HG03571 (cell line): ENCODE results near the gene KCTD16.

Source experiments
- ATAC-seq: cut with Tn5 transposase; IDR thresholded peaks from one replicate; pipeline ENCODE4 v1.9.1; 2021; ENCODE audit not compliant: unreplicated experiment

Gene KCTD16

GRCh38 chr5:144206141-144206540, 35.5 kb downstream of the KCTD16 start:
- ATAC-seq, result no peak

DNA sequence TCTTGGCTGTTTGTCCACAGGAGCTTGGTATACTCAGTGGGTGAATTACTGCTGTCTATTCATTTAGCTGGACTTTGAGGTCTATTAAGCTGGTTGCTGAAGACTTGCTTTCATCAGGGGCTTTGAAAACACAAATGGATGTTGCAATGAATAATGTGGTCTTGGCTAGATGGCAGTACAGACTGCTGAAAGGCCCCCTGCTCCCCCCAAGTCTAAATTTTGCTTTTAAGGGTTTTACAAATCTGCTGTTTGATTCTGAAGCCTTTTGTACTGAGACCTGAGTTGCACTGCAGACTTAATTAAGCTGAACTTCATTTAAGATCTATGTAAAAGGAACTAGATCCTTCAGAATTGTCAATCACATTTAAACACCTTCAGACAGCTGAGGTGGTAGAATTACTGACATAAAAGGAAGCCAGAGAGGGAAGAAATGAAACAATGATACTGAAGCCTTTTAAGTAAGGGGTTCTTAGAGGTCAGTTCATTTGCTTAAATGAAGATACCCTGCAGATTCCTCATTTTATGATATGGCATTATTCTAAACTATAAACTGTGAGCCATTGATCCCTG, 37.3 kb downstream of the KCTD16 start:
- ATAC-seq, result no peak

DNA sequence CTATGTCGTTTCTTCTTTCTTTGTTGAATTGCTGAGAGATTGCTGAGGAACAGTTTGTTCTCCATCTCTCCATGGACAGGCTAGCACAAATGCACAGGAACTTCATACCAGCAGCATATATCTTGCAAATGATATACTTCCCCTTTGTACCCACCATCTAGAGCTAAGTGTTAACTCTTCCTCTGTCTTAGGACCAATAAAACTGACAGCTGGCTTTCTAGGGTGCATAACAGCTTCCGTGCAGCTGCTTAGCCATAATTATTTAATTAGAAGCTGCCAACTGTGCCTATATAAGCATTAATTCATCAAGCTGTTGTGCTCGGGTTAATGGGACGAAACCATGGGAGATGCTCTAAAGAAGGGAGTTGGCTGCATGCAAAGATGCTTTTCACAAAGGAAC, 38.7 kb downstream of the KCTD16 start:
- no peak for ATAC-seq

- ATAC-seq, result no peak
Measured at GRCh38 chr5:144210655-144211054, 40.0 kb downstream of the KCTD16 start.

GRCh38 chr5:144219869-144220268, 49.2 kb downstream of the KCTD16 start:
- no peak for ATAC-seq

DNA sequence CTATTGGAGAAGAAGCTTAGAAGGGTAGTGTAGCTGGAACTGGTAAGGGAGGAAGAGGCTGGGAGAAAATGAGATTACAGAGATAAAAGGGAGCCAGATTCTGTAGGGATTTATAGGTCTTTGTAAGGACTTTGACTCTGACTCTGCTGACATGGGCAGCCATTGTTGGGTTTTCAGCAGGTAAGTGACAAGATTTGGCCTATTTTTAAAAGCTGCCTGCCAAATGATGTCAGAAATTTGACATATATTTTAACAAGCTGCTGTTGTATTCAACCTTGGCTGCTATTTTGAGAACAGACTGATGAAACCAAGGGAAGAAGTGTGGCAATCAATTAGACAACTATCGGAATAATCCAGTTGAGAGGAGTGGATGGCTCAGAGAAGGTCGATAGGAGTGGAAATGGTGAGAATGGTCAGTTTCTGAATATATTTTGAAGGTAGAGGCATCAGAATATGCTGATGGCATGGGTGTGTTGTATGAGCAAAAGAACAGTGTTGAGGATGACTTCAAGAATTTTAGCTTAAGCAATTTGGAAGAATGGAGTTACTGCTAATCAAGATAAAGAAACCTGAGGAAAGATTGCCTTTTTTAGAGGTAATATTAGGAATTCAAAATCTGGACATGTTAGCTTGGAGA, 56.8 kb downstream of the KCTD16 start:
- ATAC-seq, result no peak

- no peak for ATAC-seq
Measured at GRCh38 chr5:144230806-144231205, 60.1 kb downstream of the KCTD16 start.

DNA sequence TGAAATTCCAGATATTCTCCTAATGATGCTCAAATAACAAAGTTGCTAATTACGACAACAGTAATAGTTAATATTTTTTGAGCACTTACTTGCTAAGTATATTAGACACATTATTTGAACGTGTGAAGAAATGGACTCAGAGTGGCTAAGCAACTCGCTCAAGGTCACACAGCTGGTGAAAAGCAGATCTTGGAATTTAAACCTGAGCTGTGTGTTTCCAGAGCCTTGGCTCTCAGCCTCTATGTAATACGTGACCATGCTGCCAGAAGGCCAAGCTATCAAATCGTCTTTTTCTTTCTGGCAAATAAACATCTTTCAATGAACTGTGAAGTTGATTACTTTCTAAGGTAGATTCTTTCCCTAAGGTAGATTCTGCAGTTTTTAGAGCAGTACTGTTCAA, 61.6 kb downstream of the KCTD16 start:
- no peak for ATAC-seq

GRCh38 chr5:144236499-144236898, 65.8 kb downstream of the KCTD16 start:
- no peak for ATAC-seq

DNA sequence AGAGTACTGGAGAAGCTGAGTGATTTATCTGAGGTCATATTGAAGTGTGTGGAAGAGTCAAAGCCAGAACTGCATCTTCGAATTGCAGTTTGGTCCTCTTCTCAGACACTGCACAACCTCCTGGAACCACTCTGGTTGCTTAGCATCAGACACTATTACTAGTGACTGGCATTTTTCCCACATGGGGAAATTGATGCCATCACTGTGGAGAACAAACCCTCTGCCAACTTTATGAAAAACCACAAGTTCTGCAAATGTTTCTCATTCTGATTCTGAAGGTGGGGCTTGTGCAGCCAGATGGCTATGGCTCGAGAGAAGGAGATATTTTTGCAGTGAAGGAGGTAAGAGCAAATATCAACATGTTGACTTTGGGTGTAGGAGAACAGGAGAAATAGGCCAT, 67.2 kb downstream of the KCTD16 start:
- ATAC-seq, result no peak

DNA sequence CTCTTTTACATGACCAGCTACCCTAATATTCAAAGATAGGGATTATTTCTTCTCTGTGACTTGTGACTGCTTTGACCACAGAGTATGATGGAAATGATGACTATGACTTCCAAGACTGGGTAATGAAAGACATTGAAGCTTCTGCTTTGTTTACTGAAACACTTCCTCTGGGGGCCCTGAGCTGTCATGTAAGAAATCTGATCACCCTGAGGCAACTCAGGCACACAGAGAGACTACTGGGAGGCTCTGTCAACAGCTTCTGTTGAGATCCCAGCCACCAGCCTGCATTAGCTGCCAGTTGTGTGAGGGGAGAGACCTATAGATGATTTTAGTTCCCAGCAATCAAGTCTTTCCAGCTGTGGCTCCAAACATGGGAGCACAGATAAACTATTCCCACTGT, 76.5 kb downstream of the KCTD16 start:
- ATAC-seq, result no peak

GRCh38 chr5:144248015-144248414, 77.3 kb downstream of the KCTD16 start:
- no peak for ATAC-seq

- no peak for ATAC-seq
Measured at GRCh38 chr5:144249755-144250464, 79.2 kb downstream of the KCTD16 start.

DNA sequence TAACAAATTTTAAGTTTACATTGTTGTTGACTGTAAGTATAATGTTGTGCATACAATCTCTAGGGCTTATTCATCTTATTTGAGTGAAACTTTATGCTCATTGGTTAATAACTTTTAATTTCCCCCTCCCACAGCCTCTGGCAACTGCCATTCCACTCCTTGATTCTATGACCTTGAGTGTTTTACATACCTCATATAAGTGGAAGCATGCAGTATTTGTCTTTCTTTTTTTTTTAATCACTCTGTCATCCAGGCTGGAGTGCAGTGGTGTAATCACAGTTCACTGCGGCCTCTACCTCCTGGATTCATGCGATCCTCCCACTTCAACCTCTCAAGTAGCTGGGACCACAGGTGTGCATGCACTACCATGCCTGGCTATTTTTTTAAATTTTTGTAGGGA, 83.9 kb downstream of the KCTD16 start:
- no peak for ATAC-seq

DNA sequence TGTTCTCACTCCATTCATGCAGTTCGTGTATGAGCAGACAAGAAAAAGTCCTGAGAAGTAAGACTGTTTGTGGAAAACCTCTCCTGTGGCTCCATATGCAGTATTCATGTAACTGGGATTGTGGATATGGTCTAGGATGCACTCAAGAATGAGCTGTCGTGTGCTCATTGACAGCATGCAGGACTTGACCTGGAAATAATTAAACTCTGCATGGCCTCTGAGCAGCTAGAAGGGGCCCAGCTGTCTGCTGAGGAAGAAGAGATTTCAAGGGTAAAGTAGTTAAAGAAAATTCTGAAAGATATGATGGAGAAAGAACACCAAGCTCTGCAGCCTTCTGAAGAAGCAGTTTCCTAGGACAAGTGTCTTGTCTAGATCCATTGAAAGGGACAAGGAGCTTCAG, 89.4 kb downstream of the KCTD16 start:
- no peak for ATAC-seq

- no peak for ATAC-seq
Measured at GRCh38 chr5:144265643-144266247, 95.1 kb downstream of the KCTD16 start.

DNA sequence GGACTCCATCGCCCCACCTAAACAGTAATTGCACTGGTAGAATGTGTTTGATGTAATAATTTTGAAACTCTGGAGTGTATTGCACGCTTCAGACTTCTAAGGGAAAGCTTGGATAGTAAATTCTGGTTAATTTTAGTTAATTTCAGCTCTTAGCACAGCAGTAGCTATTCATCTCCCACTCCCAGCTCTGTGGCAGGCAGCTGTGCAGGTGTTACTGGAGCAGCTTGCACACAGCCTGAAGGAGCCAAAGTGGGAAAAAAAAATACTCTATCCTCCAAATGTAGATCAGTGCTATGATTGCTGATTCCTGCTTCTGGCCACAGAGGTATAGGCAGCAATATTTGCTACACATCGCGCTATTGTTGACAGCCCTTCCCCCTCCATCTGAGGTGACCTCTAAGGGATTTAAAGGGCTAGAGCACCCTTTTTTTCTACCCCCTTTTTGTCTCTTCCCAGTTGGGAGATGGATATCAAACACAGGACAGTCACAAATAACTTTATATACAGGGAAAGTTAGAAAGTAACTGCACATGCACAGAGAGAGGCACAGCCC, 97.4 kb downstream of the KCTD16 start:
- no peak for ATAC-seq

- no peak for ATAC-seq
Measured at GRCh38 chr5:144273232-144274027, 102.8 kb downstream of the KCTD16 start.

DNA sequence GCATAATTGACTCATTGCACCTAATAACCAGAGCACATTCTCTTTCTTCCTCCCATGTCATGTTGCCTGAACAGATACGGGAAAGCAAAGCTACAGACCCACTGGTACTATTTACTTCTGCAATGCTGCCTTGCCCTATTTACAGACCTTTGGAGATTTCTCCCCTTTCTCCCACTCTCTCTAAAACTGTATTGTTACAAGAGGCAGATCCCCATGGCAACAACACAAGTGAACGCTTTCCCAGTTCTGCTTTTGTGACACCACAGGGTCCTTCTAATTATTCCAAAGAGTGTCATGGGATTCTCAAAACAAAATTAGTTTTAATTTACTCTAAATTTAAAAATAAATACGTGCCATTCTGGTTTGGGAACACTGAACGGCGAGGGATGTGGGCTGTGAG, 104.7 kb downstream of the KCTD16 start:
- ATAC-seq, result no peak

DNA sequence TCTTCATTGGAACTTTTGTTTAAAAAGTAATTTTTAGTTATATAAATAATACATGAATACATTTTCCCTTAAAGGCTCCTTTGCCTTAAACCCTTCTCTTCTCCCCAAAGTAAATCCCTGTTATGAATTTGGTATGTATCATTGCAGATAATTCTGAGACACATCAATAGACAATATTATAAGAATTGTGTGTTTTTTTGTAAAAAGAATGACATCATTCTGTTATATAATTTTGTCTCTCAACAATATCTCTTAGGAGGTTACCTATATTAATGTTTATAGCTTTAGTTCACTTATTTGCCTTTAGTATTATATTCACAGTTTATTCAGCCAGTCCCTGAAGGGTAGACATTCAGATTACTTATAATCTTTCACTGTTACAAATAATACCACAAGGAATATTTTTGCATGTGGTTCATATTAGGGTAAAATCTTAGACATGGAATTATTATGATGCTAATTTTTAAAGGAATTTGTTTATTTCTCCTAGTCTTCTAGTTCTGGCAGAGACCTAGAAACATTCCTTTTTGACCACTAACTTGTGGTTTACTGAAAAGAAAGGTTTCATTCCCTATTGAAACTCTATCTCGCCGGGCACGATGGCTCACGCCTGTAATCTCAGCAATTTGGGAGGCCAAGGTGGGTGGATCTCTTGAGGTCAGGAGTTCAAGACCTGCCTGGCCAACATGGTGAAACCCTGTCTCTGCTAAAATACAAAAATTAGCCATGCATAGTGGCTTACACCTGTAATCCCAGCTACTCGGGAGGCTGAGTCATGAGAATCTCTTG, 105.6 kb downstream of the KCTD16 start:
- no peak for ATAC-seq
